Astrocyte of the spinal cord (primary cell): ENCODE data around the gene ZNRD2.
A peak's percentile ranks its signal among the peaks of the same experiment; 100 is the strongest.

Experiments
- DNase-seq: peaks from one replicate; pipeline ENCODE4 v3.0.0; 2011; ENCODE audit warnings: low read depth, low spot score
- H3K4me3 ChIP-seq: 2 replicates; pipeline ENCODE4 v1.5.1; 2011; ENCODE audit warnings: low read depth, mild to moderate bottlenecking, low read length, moderate library complexity
- in situ Hi-C: cut with HindIII; loops from 2 replicates; pipeline ENCODE4 v1.10.0; 2017; ENCODE audit warnings: low sequenced_read_pairs
- TF ChIP-seq, protein P1 (sequence below): IDR thresholded peaks from 2 replicates; pipeline ENCODE4 v1.5.1; 2012; ENCODE audit warnings: low read depth, mild to moderate bottlenecking, low read length, inconsistent platforms

ZNRD2 gene

GRCh38 chr11:65611758-65612603, 41.7 kb downstream of the ZNRD2 start:
- peak overlapping the region; percentile 76 for H3K4me3 ChIP-seq
- TF ChIP-seq, protein P1, sequence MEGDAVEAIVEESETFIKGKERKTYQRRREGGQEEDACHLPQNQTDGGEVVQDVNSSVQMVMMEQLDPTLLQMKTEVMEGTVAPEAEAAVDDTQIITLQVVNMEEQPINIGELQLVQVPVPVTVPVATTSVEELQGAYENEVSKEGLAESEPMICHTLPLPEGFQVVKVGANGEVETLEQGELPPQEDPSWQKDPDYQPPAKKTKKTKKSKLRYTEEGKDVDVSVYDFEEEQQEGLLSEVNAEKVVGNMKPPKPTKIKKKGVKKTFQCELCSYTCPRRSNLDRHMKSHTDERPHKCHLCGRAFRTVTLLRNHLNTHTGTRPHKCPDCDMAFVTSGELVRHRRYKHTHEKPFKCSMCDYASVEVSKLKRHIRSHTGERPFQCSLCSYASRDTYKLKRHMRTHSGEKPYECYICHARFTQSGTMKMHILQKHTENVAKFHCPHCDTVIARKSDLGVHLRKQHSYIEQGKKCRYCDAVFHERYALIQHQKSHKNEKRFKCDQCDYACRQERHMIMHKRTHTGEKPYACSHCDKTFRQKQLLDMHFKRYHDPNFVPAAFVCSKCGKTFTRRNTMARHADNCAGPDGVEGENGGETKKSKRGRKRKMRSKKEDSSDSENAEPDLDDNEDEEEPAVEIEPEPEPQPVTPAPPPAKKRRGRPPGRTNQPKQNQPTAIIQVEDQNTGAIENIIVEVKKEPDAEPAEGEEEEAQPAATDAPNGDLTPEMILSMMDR, result no peak
- in situ Hi-C loops, result no loop called here
- DNase-seq, result peak; percentile 27

- TF ChIP-seq, protein P1, result no peak
- in situ Hi-C loops, result no loop called here
- no peak for DNase-seq
- H3K4me3 ChIP-seq, result peak overlapping the region; percentile 76
Measured at GRCh38 chr11:65612691-65613090, 42.4 kb downstream of the ZNRD2 start.

DNA sequence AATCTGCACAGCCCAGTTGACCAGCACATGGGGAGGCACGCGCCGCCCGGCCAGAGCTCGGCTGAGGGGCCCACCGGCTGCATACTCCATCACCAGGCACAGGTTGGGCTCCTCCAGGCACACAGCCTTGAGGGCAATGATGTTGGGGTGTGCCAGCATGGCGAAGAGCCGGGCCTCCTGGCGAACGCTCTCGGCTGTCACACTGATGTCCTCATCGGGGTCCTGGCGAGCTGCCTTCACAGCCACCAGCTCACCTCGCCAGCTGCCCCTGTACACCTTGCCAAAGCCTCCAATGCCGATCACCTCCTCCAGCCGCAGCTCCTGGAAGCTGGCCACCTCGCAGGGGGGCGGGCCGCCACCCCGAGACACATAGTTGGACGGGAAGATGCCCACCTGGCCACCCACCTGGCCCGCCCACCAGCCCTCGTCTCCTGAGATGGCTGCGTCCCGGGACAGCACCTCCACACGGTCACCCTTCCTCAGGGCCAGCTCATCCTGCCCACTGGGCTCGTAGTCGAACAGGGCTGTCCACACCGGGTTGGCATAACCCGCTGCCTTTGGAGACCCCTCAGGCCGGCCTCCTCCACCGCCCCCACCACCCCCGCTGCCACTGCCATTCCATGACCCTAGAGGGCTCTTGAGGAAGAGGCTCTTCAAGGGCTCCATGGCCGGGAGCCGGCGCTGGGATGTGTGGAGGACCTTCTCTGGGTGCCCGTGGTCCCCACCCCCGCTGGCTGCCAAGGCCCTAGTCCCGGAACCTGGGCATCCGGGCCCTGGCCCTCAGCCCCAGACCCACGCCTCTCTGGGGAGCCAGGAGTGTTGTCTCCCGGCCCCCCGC, 43.0 kb downstream of the ZNRD2 start:
- TF ChIP-seq, protein P1, result no peak
- in situ Hi-C loops, result no loop called here
- no peak for DNase-seq
- peak overlapping the region; percentile 76 for H3K4me3 ChIP-seq

DNA sequence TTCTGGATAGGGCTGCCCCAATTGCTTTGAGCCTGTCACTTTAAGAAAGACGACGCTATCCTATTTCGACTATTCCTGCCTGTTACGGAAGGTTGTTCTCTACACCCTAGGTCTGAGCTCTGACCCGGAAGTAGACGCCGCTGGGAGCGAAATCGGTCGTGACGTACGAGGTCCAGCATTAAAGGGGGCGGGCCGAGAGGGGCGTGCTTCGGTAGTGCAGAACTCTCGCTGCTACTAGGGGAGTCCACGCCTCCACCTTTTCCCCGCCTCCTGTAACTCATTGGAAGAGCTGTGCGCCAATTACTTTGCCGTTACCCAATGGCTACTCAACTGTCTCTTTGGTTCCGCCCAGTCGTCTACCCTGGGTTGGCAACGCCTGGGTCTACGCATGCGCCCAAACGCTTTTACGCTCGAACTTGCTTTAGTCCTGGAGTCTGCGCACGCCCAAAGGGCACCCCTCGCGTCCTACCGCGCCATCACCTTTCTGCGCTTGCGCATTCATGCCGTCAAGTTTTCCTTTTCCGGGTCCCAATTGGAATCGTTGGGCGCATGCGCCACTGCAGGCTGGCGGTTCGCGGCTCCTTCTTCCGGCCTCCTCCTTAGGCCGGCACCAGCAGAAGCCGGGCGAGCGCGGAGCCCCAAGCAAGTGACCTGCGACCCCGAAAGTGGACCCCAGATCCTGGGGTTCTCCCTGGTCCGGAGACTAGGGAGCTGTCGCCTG, 45.1 kb downstream of the ZNRD2 start, which contains the start of gene PCNX3:
Gene PCNX3, plus strand, starts transcription at position 548 of the 721 bp plus-strand sequence. CDS start 536 bp downstream, outside the sequence.
- peak within 1 kb of the TSS; percentile 78 for H3K4me3 ChIP-seq
- in situ Hi-C loops, result no loop called here
- TF ChIP-seq, protein P1, result no peak
- DNase-seq, result peak; percentile 100

DNA sequence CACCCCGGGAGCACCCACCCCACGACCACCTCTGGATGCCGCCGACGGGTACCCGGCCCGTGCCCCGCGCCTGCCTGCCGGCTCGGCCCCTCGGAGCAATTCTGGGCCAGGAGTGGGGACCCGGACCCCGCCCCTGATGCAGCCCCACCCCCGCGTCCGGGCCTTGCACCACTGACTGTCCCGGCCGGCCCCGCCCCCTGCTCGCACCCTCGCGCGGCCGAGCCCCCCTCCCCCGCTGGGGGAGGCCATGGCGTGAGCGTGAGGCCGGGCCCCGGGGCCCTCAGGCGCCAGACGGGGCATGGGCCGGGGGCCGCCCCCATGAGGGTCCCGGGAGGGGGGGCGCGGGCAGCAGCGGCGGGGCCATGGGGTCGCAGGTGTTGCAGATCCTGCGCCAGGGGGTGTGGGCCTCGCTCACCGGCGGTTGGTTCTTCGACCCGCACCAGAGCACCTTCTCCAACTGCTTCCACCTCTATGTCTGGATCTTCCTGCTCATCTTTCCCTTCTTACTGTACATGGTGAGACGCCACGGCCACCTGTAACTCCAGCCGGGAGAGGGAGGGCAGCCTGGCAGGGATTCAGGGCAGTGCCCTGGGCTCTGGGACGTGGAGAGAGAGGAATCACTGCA, 45.8 kb downstream of the ZNRD2 start:
- H3K4me3 ChIP-seq, result peak overlapping the region; percentile 78
- TF ChIP-seq, protein P1, result no peak
- in situ Hi-C loops, result no loop called here
- DNase-seq, result no peak
